SK-N-SH (cell line): ENCODE measurements around the gene DSCAM.

Experiments
- CHD2 ChIP-seq: fragments of 150-350 bp; IDR thresholded peaks from 2 replicates; pipeline ENCODE4 v1.6.1; 2018; ENCODE audit warnings: low read length; ENCODE audit not compliant: partially characterized antibody
- EP300 ChIP-seq, 2 experiments: IDR thresholded peaks; 2 replicates each; pipeline versions ENCODE4 v1.4.0 to v1.6.1; 2012; ENCODE audit warnings: borderline replicate concordance in 1 of 2, low read depth in 1 of 2, low read length in 1 of 2
- GATA2 ChIP-seq: sonication (generic); formaldehyde crosslinking; IDR thresholded peaks from 2 replicates; pipeline ENCODE4 v1.5.0; 2020; ENCODE audit warnings: mild to moderate bottlenecking, missing genetic modification reagents
- POLR2AphosphoS5 ChIP-seq: IDR thresholded peaks from 2 replicates; pipeline ENCODE4 v1.6.1; 2012; ENCODE audit warnings: low read depth, low read length
- RCOR1 ChIP-seq: fragments of 150-350 bp; IDR thresholded peaks from 2 replicates; pipeline ENCODE4 v1.6.1; 2017; ENCODE audit warnings: antibody characterized with exemption, low read length
- RFX5 ChIP-seq: IDR thresholded peaks from 2 replicates; pipeline ENCODE4 v1.6.1; 2012; ENCODE audit warnings: mild to moderate bottlenecking, improper control_type of control experiment, low read length
- TAF1 ChIP-seq: IDR thresholded peaks from 2 replicates; pipeline ENCODE4 v1.6.1; 2012; ENCODE audit warnings: low read depth, mild to moderate bottlenecking, low read length, moderate library complexity, borderline replicate concordance
- YY1 ChIP-seq: IDR thresholded peaks from 2 replicates; pipeline ENCODE4 v1.4.0; 2012; ENCODE audit warnings: low read depth, mild to moderate bottlenecking
- ZBTB33 ChIP-seq: IDR thresholded peaks from 2 replicates; pipeline ENCODE4 v1.4.0; 2012; ENCODE audit warnings: low read depth, borderline replicate concordance
- TF ChIP-seq, protein P1 (sequence below): fragments of 200-600 bp; sonication (generic); IDR thresholded peaks from 2 replicates; pipeline ENCODE4 v1.6.1; 2017; ENCODE audit warnings: antibody characterized with exemption, mild to moderate bottlenecking, moderate library complexity

GRCh38 chr21:40334159-40334558, 512.8 kb downstream of the DSCAM start:
- TF ChIP-seq, protein P1, sequence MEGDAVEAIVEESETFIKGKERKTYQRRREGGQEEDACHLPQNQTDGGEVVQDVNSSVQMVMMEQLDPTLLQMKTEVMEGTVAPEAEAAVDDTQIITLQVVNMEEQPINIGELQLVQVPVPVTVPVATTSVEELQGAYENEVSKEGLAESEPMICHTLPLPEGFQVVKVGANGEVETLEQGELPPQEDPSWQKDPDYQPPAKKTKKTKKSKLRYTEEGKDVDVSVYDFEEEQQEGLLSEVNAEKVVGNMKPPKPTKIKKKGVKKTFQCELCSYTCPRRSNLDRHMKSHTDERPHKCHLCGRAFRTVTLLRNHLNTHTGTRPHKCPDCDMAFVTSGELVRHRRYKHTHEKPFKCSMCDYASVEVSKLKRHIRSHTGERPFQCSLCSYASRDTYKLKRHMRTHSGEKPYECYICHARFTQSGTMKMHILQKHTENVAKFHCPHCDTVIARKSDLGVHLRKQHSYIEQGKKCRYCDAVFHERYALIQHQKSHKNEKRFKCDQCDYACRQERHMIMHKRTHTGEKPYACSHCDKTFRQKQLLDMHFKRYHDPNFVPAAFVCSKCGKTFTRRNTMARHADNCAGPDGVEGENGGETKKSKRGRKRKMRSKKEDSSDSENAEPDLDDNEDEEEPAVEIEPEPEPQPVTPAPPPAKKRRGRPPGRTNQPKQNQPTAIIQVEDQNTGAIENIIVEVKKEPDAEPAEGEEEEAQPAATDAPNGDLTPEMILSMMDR = no peak
- no peak for TF ChIP-seq CHD2
- no peak for TF ChIP-seq YY1
- no peak for TF ChIP-seq POLR2AphosphoS5
- no peak for TF ChIP-seq EP300 (IDR thresholded peaks at IDR 0.05; ENCODE audit: borderline replicate concordance in 1 of 2, low read depth in 1 of 2, low read length in 1 of 2)
- TF ChIP-seq ZBTB33 = no peak
- no peak for TF ChIP-seq RFX5
- no peak for TF ChIP-seq TAF1
- no peak for TF ChIP-seq GATA2
- TF ChIP-seq RCOR1 = no peak
